IPS DF 6.9 (cell line): Measurements from ENCODE around the gene FUZ.
A peak's percentile ranks its signal among the peaks of the same experiment; 100 is the strongest.

Source experiments
- DNase-seq: peaks from one replicate; pipeline ENCODE4 v3.0.0-alpha.2; 2013; ENCODE audit warnings: low read depth, low spot score
- H3K27ac ChIP-seq: one replicate; pipeline ENCODE4 v1.5.1; 2013; ENCODE audit warnings: low read length, control low read depth
- H3K27me3 ChIP-seq: 2 replicates; pipeline ENCODE4 v1.6.1; 2013; ENCODE audit warnings: mild to moderate bottlenecking, low read length; ENCODE audit not compliant: control insufficient read depth, insufficient read depth
- H3K36me3 ChIP-seq: 2 replicates; pipeline ENCODE4 v1.6.1; 2013; ENCODE audit warnings: low read length; ENCODE audit not compliant: control insufficient read depth, insufficient read depth
- H3K4me1 ChIP-seq: 2 replicates; pipeline ENCODE4 v1.6.1; 2013; ENCODE audit warnings: low read length; ENCODE audit not compliant: control insufficient read depth, insufficient read depth
- H3K4me3 ChIP-seq: 2 replicates; pipeline ENCODE4 v1.5.1; 2013; ENCODE audit warnings: mild to moderate bottlenecking, low read length
- H3K9me3 ChIP-seq: 2 replicates; pipeline ENCODE4 v1.6.1; 2013; ENCODE audit warnings: low read length, inconsistent platforms; ENCODE audit not compliant: control insufficient read depth, insufficient read depth
- WGBS: extraction: QIAGEN DNeasy Blood & Tissue Kit; methylation state at CpG from one replicate; pipeline ENCODE4 v1.1.7; 2013; ENCODE audit warnings: mixed read lengths, missing lambda C conversion rate; ENCODE audit not compliant: insufficient read length, insufficient coverage; 5-methylcytosine and 5-hydroxymethylcytosine counted together

The FUZ gene

DNA sequence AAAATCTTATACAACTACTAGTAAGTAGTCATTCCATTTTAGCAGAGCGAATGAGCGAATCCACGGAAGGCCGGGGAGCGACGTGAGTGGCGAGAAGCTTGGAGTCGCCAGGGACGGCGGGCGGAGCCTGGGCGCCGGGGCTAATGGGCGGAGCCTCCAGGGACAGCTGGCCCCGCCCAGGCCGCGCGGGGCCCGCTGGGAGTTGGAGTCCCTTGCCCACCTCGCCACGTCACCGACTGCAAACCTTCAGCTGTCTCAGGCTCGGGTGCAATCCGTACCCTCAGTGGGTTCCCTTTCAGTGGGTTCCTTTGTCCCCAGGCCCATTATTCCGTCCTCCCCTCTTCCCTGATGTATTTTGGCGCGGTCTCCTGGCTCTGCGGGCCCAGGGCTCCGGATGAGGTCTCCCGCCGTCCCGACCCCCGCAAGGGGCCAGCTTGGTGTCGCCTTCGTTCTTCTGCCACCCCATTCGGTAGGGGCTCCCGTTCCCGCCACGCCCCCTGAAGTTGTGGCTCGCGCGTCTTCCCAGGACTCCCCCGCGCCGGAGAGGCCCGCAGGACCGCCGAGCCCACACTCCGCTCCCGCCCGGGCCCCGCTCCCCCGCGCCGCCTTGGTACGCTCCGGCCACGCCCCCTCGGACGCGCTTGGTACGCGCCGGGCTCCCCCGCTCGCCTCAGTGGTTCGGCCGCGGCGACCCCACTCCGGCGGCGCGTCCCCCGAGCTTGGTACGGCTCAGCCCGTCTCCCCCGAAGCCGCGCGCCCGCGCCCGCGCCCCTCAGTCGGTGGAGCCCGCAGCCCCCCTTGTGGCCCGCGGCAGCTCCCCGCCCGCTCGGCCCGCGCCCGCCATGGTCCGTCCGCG lies 37.6 kb upstream of the FUZ start, which contains the start of gene PTOV1:
Gene PTOV1 (plus strand): TSS at position 673 of the 856 bp plus-strand sequence.
- peak; percentile 74 for DNase-seq
- Histone ChIP-seq H3K9me3 (no peaks in the 10 kb centered on the region), H3K27me3 (no peaks in the 10 kb centered on the region), H3K4me1 (peaks cover 3% of the 10 kb centered on the region; the same call in 1 of the 2 replicates), H3K36me3 (peaks cover 9% of the 10 kb centered on the region), H3K27ac (no peak within 1 kb of the TSS), H3K4me3 (peak within 1 kb of the TSS; percentile 58; the same call in 1 of the 2 replicates)
- WGBS: no CpG with 5 or more reads among the region's 98 CpGs

- Histone ChIP-seq H3K36me3 (peaks cover 9% of the 10 kb centered on the region), H3K4me1 (peaks cover 3% of the 10 kb centered on the region; the same call in 1 of the 2 replicates), H3K27me3 (no peaks in the 10 kb centered on the region), H3K9me3 (no peaks in the 10 kb centered on the region), H3K4me3 (peak overlapping the region; percentile 45; the same call in 1 of the 2 replicates), H3K27ac (no peak overlapping the region)
- WGBS: no CpG with 5 or more reads among the region's 12 CpGs
- DNase-seq: no peak
Observed at GRCh38 chr19:49850221-49850486, 37.1 kb upstream of the FUZ start.

DNA sequence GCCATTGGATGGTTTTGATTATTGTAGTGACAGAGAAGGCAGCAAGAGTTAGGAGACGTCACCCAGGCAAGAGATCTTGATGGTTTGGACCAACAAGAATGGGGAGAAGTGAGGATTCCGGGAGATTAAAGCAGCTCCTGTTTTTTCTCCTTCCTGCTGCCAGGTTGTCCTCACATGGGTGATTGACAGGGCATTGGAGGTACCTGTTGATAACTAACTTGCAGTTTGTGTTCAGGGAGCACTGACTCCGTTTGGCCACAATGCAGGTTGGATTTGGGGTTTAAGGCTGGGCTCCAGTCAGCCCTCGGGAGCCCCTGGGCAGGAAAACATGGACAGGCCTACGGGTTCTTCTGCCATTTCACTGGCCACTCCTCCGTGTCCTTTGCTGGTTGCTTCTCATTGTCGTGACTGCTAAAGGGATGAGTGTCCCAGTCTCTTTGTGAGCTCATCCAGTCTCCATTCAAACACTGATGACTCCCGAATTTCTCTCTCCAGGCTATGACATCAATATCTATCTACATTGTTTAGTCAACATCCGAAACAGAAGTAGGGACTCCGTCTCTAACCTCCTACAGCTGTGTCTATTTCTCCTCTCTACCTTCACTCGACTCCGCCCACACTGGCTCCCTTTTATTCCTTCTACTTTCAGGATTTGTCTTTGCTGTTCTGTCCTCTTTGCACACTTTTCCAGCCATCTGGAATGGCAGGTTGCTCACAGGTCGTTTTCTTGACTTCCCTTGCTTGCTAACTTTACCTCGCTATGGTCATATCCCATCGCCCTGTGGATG lies 36.5 kb upstream of the FUZ start:
- DNase-seq: no peak
- Histone ChIP-seq H3K27ac (no peak overlapping the region), H3K9me3 (no peaks in the 10 kb centered on the region), H3K27me3 (no peaks in the 10 kb centered on the region), H3K4me3 (no peak overlapping the region; the same call in 1 of the 2 replicates), H3K36me3 (peaks cover 8% of the 10 kb centered on the region), H3K4me1 (peaks cover 3% of the 10 kb centered on the region; the same call in 1 of the 2 replicates)
- WGBS: 100% methylated on average over 2 of the region's 15 CpGs

- Histone ChIP-seq H3K27ac (no peak overlapping the region), H3K4me3 (no peak overlapping the region), H3K4me1 (peaks cover 3% of the 10 kb centered on the region; the same call in 1 of the 2 replicates), H3K27me3 (no peaks in the 10 kb centered on the region), H3K9me3 (no peaks in the 10 kb centered on the region), H3K36me3 (peaks cover 2% of the 10 kb centered on the region)
- DNase-seq: no peak
- WGBS: no CpG with 5 or more reads among the region's 3 CpGs
Observed at GRCh38 chr19:49848938-49849337, 35.8 kb upstream of the FUZ start.

- peaks cover 2% of the 10 kb centered on the region; the same call in 1 of the 2 replicates for H3K36me3 ChIP-seq
- no CpG with 5 or more reads among the region's 10 CpGs for WGBS
- no peak overlapping the region for H3K4me3 ChIP-seq
- peaks cover 3% of the 10 kb centered on the region; the same call in 1 of the 2 replicates for H3K4me1 ChIP-seq
- no peaks in the 10 kb centered on the region for H3K27me3 ChIP-seq
- no peak for DNase-seq
- no peaks in the 10 kb centered on the region for H3K9me3 ChIP-seq
- no peak overlapping the region for H3K27ac ChIP-seq
Observed at GRCh38 chr19:49847731-49848696, 34.9 kb upstream of the FUZ start.

- DNase-seq: no peak
- no peak overlapping the region for H3K4me3 ChIP-seq
- H3K9me3 ChIP-seq: no peaks in the 10 kb centered on the region
- no peak overlapping the region for H3K27ac ChIP-seq
- no peaks in the 10 kb centered on the region for H3K27me3 ChIP-seq
- no CpG with 5 or more reads among the region's 5 CpGs for WGBS
- H3K36me3 ChIP-seq: no peaks in the 10 kb centered on the region
- H3K4me1 ChIP-seq: peaks cover 3% of the 10 kb centered on the region; the same call in 1 of the 2 replicates
Observed at GRCh38 chr19:49846408-49846807, 33.3 kb upstream of the FUZ start.

DNA sequence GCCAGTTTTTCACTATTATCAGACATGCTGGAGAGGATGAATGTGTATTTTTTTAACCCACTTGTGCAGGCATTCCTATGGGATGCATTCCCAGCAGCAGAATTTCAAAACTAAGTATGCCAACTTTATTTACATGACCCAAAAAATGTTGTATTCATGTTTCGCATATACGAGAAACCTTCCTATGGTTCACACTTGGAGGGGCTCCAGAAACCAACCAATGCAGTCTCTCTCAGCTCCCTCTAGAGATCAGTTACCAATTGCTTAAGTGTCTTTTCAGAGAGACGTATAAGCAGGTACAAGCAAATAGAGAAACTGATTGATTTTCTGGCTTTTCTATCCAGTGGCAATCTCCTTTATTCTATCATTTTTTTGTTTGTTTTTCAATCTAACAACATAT lies 32.3 kb upstream of the FUZ start:
- no peak for DNase-seq
- H3K9me3 ChIP-seq: no peaks in the 10 kb centered on the region
- no peaks in the 10 kb centered on the region for H3K27me3 ChIP-seq
- H3K27ac ChIP-seq: no peak overlapping the region
- H3K4me3 ChIP-seq: no peak overlapping the region
- no CpG with 5 or more reads among the region's 3 CpGs for WGBS
- H3K4me1 ChIP-seq: peaks cover 3% of the 10 kb centered on the region; the same call in 1 of the 2 replicates
- no peaks in the 10 kb centered on the region for H3K36me3 ChIP-seq

- Histone ChIP-seq H3K4me1 (no peaks in the 10 kb centered on the region), H3K27me3 (no peaks in the 10 kb centered on the region), H3K27ac (no peak overlapping the region), H3K36me3 (no peaks in the 10 kb centered on the region), H3K4me3 (no peak overlapping the region), H3K9me3 (no peaks in the 10 kb centered on the region)
- no peak for DNase-seq
- no CpG with 5 or more reads among the region's 18 CpGs for WGBS
Observed at GRCh38 chr19:49844138-49845095, 31.3 kb upstream of the FUZ start.

DNA sequence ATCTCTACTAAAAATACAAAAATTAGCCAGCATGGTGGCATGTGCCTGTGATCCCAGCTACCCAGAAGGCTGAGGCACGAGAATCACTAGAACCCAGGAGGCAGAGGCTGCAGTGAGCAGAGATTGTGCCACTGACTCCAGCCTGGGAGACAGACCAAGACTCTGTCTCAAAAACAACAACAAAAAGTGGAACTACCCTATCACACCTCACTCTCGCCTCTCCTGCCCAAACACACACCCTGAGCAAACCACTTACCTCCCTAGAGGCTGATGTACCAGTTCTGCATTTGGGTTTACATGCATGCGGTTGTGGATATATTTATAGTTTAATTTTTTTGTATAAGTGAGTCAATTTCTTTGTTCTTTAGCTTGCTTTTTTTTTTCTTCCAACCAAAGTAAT lies 30.2 kb upstream of the FUZ start:
- Histone ChIP-seq H3K36me3 (peaks cover 2% of the 10 kb centered on the region; the same call in 1 of the 2 replicates), H3K4me3 (no peak overlapping the region), H3K9me3 (no peaks in the 10 kb centered on the region), H3K27ac (no peak overlapping the region), H3K27me3 (no peaks in the 10 kb centered on the region), H3K4me1 (no peaks in the 10 kb centered on the region)
- no peak for DNase-seq
- whole genome bisulfite sequencing: no CpG with 5 or more reads among the region's 3 CpGs
